Panc1 (cell line): ENCODE measurements around the gene RBM22.

Source experiments
- CTCF ChIP-seq: fragments of 450-650 bp; IDR thresholded peaks from 2 replicates; pipeline ENCODE4 v1.5.1; 2017; ENCODE audit warnings: mild to moderate bottlenecking
- SIN3A ChIP-seq: IDR thresholded peaks from 2 replicates; pipeline ENCODE4 v1.6.1; 2012; ENCODE audit warnings: low read depth, mild to moderate bottlenecking, low read length, moderate library complexity, borderline replicate concordance; ENCODE audit not compliant: insufficient read depth

DNA sequence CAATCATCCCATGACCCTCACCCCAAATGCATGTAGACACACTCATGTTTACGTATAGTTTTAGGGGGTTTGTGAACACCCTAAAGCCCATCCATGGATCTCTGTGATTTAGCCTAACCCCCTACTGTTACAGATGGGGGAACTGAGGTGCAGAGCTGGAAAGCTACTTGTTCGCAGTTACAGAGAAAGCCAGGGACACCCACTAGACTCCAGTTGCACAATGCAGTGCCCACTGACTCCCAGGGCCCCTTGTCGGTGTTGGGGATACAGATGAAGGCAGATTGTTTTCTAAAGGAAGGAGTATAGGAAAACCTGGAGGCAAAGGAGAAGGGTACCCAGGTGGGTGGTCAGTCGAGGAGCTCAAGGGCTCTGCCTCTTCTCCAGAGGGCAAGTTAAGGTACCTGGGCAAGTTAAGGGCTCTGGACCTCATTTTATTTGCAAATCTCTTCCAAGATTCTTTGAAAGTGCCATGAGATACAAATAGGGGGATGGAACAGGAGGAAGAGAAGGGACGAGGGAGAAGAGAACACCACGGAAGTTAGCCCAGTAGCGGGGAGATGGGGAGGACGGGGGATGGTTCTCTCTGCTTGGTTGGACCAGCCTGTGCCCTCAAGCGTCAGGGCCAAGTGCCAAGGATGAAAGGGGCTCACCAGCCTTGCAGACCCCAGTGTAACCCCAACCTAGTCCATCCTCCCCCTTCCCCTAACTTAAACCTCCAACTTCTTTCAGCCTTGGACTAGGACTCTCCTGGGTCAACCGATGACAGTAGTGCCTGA, 38.9 kb downstream of the RBM22 start:
- TF ChIP-seq CTCF, result no peak
- no peak for TF ChIP-seq SIN3A
